ENCODE results near the gene ETNPPL. TPM values are rescaled to one million over a fixed set of nuclear protein-coding genes. Genes with fewer than 3 reads are reported as not detected.
"Not testable (repeated sequence)": the region's sequence is repeated elsewhere in the genome, so short reads cannot be mapped to it uniquely, and the experiment has no call there.

ETNPPL gene
- total RNA-seq, 8 experiments from 2014 or later: 0.16 to 53.0 (median 0.62) TPM; not detected in 3

GRCh38 chr4:108746511-108746910, 16.3 kb downstream of the ETNPPL start:
- ATAC-seq (replicated peaks in 6 of 8): no peak
- Histone ChIP-seq H3K4me3 (no peak overlapping the region), H3K27ac (no peak overlapping the region), H3K4me1 (replicated peaks in 1 of 2) (peaks cover 5 to 12% of the 10 kb centered on the region in 2 donors)
- WGBS, 10 experiments: 34 to 100% (median 78%) methylated on average over 1 to 3 of the region's 3 CpGs; no CpG with 5 or more reads in 2 of the 10 experiments
- in situ Hi-C loops (cut with MboI; ENCODE audit: low pct_unique_long_range_greater_than_20kb in 2 of 9, low sequenced_read_pairs in 9 of 9, unreplicated experiment in 9 of 9): no loop called here

DNA sequence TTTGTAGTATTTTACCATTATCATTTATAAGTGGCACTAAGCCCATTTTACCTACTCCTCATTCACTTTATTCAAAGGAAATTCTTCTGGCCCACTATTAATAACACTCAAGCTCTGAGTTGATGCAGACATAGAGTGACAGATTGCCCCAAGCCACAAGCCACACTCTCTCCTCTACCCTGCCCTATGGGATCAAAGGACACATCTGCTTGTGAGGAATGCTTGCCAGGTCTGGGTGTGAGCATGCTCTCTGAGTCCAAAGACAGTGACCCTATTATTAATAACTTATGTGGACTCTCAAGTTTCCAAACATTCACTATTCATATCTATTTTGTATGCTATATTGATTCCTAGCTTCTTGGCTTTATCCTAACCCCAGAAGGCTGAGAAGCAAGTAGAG, 18.5 kb downstream of the ETNPPL start:
- in situ Hi-C loops (cut with MboI; ENCODE audit: low pct_unique_long_range_greater_than_20kb in 2 of 9, low sequenced_read_pairs in 9 of 9, unreplicated experiment in 9 of 9): no loop called here
- peak in 1 of 8 experiments; percentile 36 for ATAC-seq (replicated peaks in 6 of 8)
- Histone ChIP-seq H3K4me1 (replicated peaks in 1 of 2) (peaks cover 5 to 12% of the 10 kb centered on the region in 2 donors), H3K4me3 (no peak overlapping the region), H3K27ac (no peak overlapping the region)

DNA sequence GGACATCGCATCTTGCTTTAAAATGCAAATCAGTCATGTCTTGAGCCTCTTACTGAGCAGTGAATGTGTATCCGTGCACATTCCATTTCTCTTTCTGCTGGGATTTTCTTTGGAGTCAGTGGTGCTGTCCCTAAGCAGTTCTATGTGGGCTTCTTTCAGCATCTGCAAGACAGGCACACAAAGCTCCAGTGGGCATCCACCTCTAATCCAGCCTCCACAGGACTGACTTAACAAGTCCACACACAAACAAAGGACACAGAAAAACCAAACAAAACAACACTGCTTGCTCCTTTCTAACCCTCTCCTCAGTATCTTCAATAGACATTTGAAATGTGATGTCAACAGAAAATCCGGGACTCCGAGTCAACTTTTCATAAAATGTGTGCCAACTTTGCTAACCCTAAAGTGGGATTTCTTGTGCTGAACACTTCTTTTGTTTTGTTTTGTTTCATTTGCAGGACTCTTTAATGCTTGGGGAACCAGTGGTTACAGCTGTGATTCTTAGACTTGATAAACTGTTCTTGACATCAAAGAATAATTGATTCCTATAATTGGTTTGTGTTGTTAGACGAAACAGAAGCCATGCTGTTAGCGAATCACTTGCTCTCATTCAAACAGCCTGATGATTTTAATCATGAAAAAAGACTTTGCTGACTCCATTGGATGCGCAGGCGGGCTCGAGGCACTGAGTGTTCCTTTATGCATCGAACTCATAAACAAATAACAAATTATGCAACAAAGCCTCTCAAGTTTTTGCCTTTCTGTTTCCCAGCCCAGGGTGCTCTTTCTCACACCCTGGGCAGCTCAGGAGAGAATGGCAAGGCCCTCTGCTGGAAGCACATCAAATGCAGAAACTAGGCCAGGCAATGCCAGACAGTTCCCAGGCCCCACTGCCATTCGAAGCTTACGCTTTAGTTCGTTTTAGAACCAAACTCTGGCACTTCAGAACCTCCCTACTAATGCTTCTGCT, 20.1 kb downstream of the ETNPPL start:
- Histone ChIP-seq H3K27ac (no peak overlapping the region), H3K4me1 (replicated peaks in 1 of 2) (peaks cover 5 to 15% of the 10 kb centered on the region in 2 donors), H3K4me3 (no peak overlapping the region)
- WGBS, 10 experiments: 33 to 83% (median 61%) methylated on average over 4 to 12 of the region's 13 CpGs
- in situ Hi-C loops (cut with MboI; ENCODE audit: low pct_unique_long_range_greater_than_20kb in 2 of 9, low sequenced_read_pairs in 9 of 9, unreplicated experiment in 9 of 9): no loop called here
- peak in 6 of 8 experiments; percentile 35 to 71 (median 54) for ATAC-seq (replicated peaks in 6 of 8)

DNA sequence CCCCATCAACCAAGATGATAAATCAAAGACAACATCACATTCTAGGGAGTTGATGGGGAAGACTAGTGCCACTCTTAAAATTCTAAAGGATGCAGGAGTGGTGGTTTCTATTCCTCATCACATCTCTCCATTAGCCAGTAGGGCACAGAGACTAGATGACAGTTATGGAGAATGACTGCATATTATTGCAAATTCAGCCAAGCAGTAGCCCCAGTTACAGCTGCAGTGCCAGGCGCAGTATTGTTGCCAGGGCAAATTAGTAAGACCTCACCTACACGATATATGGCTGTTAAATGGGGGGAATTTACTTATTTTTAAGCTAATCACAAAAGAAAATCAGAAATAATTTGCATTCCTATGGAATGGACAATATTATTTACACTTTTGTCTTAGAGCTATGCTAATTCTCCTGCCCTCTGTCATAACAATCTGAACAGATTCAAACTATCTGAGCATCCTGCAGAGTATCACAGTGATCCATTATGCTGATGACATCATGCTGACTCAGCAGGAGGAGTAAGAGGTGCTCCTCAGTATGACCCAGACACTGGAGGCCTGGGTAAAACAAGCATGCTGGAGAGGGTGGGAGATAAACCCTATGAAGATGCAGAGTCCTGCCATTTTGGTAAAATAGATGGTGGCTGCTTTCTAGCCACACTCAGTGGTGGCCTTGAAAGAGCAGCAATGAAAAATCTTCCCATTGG, 24.7 kb downstream of the ETNPPL start:
- in situ Hi-C loops (cut with MboI; ENCODE audit: low pct_unique_long_range_greater_than_20kb in 2 of 9, low sequenced_read_pairs in 9 of 9, unreplicated experiment in 9 of 9): no loop called here
- Histone ChIP-seq H3K27ac (no peak overlapping the region), H3K4me1 (replicated peaks in 1 of 2) (peaks cover 3 to 12% of the 10 kb centered on the region in 2 donors), H3K4me3 (no peak overlapping the region)
- peak in 7 of 8 experiments; percentile 87 to 99 (median 97) for ATAC-seq (replicated peaks in 6 of 8)
- 89 to 100% (median 100%) methylated on average over 1 to 2 of the region's 2 CpGs; no CpG with 5 or more reads in 3 of the 10 experiments for WGBS, 10 experiments

GRCh38 chr4:108731006-108731405, 31.8 kb downstream of the ETNPPL start:
- Histone ChIP-seq H3K27ac (no peak overlapping the region), H3K4me3 (no peak overlapping the region), H3K4me1 (replicated peaks in 1 of 2) (no peaks in the 10 kb centered on the region)
- 0 to 75% (median 61%) methylated on average over 1 to 3 of the region's 3 CpGs; no CpG with 5 or more reads in 2 of the 10 experiments for WGBS, 10 experiments
- in situ Hi-C loops (cut with MboI; ENCODE audit: low pct_unique_long_range_greater_than_20kb in 2 of 9, low sequenced_read_pairs in 9 of 9, unreplicated experiment in 9 of 9): no loop called here
- ATAC-seq (replicated peaks in 6 of 8): peak in 3 of 8 experiments; percentile 24 to 54 (median 43)

GRCh38 chr4:108730579-108730978, 32.3 kb downstream of the ETNPPL start:
- no peaks in the 10 kb centered on the region for H3K4me1 ChIP-seq (replicated peaks in 1 of 2)
- in situ Hi-C loops (cut with MboI; ENCODE audit: low pct_unique_long_range_greater_than_20kb in 2 of 9, low sequenced_read_pairs in 9 of 9, unreplicated experiment in 9 of 9): no loop called here
- 0 to 100% (median 67%) methylated on average over 1 of the region's 1 CpG; no CpG with 5 or more reads in 5 of the 10 experiments for WGBS, 10 experiments
- ATAC-seq (replicated peaks in 6 of 8): peak in 1 of 8 experiments; percentile 27
- no peak overlapping the region for H3K27ac ChIP-seq
- H3K4me3 ChIP-seq: no peak overlapping the region

DNA sequence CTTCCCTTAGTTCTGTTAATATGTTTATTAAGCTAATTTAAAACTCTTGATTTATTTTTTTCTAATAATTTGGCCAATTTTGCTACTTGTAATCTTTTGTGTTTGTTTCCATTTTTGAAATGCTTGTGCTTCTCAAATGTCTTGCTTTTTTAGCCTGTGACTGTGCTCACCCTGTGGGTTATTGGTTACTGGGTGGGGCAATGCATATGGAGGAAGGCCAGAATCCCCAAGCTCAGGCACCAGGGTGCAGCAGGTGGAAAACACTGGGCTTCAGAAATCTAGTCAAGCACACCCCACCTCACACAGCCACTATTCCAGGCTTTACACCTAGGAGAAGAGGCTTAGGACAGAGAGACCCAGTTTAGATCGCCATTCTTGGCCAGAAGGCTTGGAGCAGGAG, 33.1 kb downstream of the ETNPPL start:
- in situ Hi-C loops (cut with MboI; ENCODE audit: low pct_unique_long_range_greater_than_20kb in 2 of 9, low sequenced_read_pairs in 9 of 9, unreplicated experiment in 9 of 9): no loop called here
- H3K4me1 ChIP-seq (replicated peaks in 1 of 2): no peaks in the 10 kb centered on the region
- H3K4me3 ChIP-seq: no peak overlapping the region
- H3K27ac ChIP-seq: no peak overlapping the region
- WGBS, 10 experiments: 100% methylated on average over 1 of the region's 1 CpG; no CpG with 5 or more reads in 7 of the 10 experiments
- ATAC-seq (replicated peaks in 6 of 8): peak in 2 of 8 experiments; percentile 57 to 80

GRCh38 chr4:108725457-108725856, 37.4 kb downstream of the ETNPPL start:
- 0 to 44% (median 25%) methylated on average over 1 of the region's 1 CpG; no CpG with 5 or more reads in 2 of the 10 experiments for WGBS, 10 experiments
- no peak overlapping the region for H3K27ac ChIP-seq
- no peaks in the 10 kb centered on the region for H3K4me1 ChIP-seq (replicated peaks in 1 of 2)
- H3K4me3 ChIP-seq: no peak overlapping the region
- ATAC-seq (replicated peaks in 6 of 8): no peak
- in situ Hi-C loops (cut with MboI; ENCODE audit: low pct_unique_long_range_greater_than_20kb in 2 of 9, low sequenced_read_pairs in 9 of 9, unreplicated experiment in 9 of 9): no loop called here

- ATAC-seq (replicated peaks in 6 of 8): no peak
- Histone ChIP-seq H3K4me3 (no peak overlapping the region), H3K4me1 (replicated peaks in 1 of 2) (no peaks in the 10 kb centered on the region), H3K27ac (no peak overlapping the region)
- in situ Hi-C loops (cut with MboI; ENCODE audit: low pct_unique_long_range_greater_than_20kb in 2 of 9, low sequenced_read_pairs in 9 of 9, unreplicated experiment in 9 of 9): no loop called here
- 33 to 100% (median 80%) methylated on average over 1 to 2 of the region's 2 CpGs; no CpG with 5 or more reads in 3 of the 10 experiments for WGBS, 10 experiments
Observed at GRCh38 chr4:108717386-108717785, 45.5 kb downstream of the ETNPPL start.

GRCh38 chr4:108716340-108716739, 46.5 kb downstream of the ETNPPL start:
- H3K4me3 ChIP-seq: no peak overlapping the region
- H3K27ac ChIP-seq: no peak overlapping the region
- in situ Hi-C loops (cut with MboI; ENCODE audit: low pct_unique_long_range_greater_than_20kb in 2 of 9, low sequenced_read_pairs in 9 of 9, unreplicated experiment in 9 of 9): no loop called here
- no peak for ATAC-seq (replicated peaks in 6 of 8)
- no peaks in the 10 kb centered on the region for H3K4me1 ChIP-seq (replicated peaks in 1 of 2)
- WGBS, 10 experiments: 0 to 57% (median 14%) methylated on average over 1 to 2 of the region's 2 CpGs; no CpG with 5 or more reads in 3 of the 10 experiments

DNA sequence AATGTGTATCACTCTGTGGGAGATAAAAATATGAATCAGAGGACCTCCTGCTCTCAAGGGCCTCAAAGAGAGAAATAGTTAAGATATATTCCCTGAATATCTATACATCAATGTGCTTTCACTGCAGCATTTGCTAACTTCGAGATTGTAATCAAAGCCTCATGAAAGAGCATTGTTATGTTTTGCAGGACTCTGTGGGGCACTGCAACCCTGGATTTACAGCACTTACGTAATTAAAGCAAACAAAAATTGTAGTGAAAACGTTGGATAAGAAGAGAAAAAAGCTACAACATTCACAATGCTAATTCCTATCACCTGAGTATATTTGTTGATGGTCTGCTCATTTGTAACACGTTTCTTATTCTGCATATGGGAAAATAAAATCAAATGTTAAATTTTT, 48.0 kb downstream of the ETNPPL start:
- ATAC-seq (replicated peaks in 6 of 8): no peak
- no peak overlapping the region for H3K4me3 ChIP-seq
- H3K4me1 ChIP-seq (replicated peaks in 1 of 2): no peaks in the 10 kb centered on the region
- in situ Hi-C loops (cut with MboI; ENCODE audit: low pct_unique_long_range_greater_than_20kb in 2 of 9, low sequenced_read_pairs in 9 of 9, unreplicated experiment in 9 of 9): no loop called here
- WGBS, 10 experiments: 6 to 56% (median 36%) methylated on average over 2 to 4 of the region's 4 CpGs
- no peak overlapping the region for H3K27ac ChIP-seq

GRCh38 chr4:108710578-108710977, 52.3 kb downstream of the ETNPPL start:
- H3K27ac ChIP-seq; H3K4me1 ChIP-seq (replicated peaks in 1 of 2); H3K4me3 ChIP-seq; ATAC-seq (replicated peaks in 6 of 8); in situ Hi-C loops (cut with MboI; ENCODE audit: low pct_unique_long_range_greater_than_20kb in 2 of 9, low sequenced_read_pairs in 9 of 9, unreplicated experiment in 9 of 9): not testable (repeated sequence)
- WGBS, 10 experiments: 76 to 100% (median 88%) methylated on average over 1 to 4 of the region's 7 CpGs; no CpG with 5 or more reads in 4 of the 10 experiments

DNA sequence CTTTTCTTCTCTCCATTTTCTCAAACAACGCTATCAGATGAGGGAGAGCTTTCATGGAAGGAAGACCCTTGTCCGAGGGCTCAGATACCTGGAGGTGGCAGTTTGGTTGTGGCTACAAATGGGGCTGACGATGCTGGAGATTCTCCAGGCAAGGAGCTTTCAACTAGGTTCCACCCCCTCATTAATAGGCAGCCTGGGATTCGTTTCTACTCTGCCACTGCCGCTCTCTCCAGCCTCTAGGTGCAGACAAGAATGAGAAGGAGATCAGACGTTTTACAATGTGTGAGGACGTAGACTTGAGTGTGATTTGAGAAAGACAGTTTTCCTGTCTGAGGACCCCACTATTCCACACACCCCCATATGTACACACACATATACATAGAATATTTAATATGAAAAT, 53.1 kb downstream of the ETNPPL start:
- no peak for ATAC-seq (replicated peaks in 6 of 8)
- H3K27ac ChIP-seq: no peak overlapping the region
- WGBS, 10 experiments: 10 to 100% (median 67%) methylated on average over 1 to 5 of the region's 7 CpGs; no CpG with 5 or more reads in 2 of the 10 experiments

More for the DNA sequence above, 53.1 kb downstream of the ETNPPL start:
- Histone ChIP-seq H3K4me1 (replicated peaks in 1 of 2) (no peaks in the 10 kb centered on the region), H3K4me3 (no peak overlapping the region)
- in situ Hi-C loops (cut with MboI; ENCODE audit: low pct_unique_long_range_greater_than_20kb in 2 of 9, low sequenced_read_pairs in 9 of 9, unreplicated experiment in 9 of 9): no loop called here

Measured in motor neuron (in vitro differentiated cells).